Upper lobe of left lung (tissue), 6 donors: ENCODE data around the gene BRIP1. TPM values are rescaled to one million over a fixed set of nuclear protein-coding genes. Genes with fewer than 3 reads are reported as not detected.

ENCODE experiments used
- ATAC-seq, 2 donors: fragments of 200-7000 bp; cut with Tn5 transposase; one replicate each; pipeline ENCODE4 v1.9.1; 2022; ENCODE audit warnings: mild to moderate bottlenecking in 2 of 2, moderate library complexity in 2 of 2; ENCODE audit not compliant: low FRiP score in 2 of 2
- DNase-seq, 2 donors: peaks; one replicate each; pipeline ENCODE4 v3.0.0-alpha.2; 2019 to 2020
- H3K27ac ChIP-seq, 4 donors: fragments of 200-600 bp; sonication (generic); one replicate each; pipeline ENCODE4 v1.5.1; 2016 to 2019
- H3K27me3 ChIP-seq, 4 donors: fragments of 200-600 bp; sonication (generic); one replicate each; pipeline ENCODE4 v1.5.1; 2017 to 2019
- H3K36me3 ChIP-seq, 4 donors: fragments of 200-600 bp; sonication (generic); one replicate each; pipeline ENCODE4 v1.5.1; 2016 to 2019
- H3K4me1 ChIP-seq, 4 donors: fragments of 200-600 bp; sonication (generic); one replicate each; pipeline ENCODE4 v1.5.1; 2018 to 2019
- H3K4me3 ChIP-seq, 4 donors: fragments of 200-600 bp; sonication (generic); one replicate each; pipeline ENCODE4 v1.5.1; 2017 to 2019; ENCODE audit warnings: mild to moderate bottlenecking in 2 of 4, moderate library complexity in 1 of 4
- H3K9me3 ChIP-seq, 4 donors: fragments of 200-600 bp; sonication (generic); one replicate each; pipeline ENCODE4 v1.5.1; 2018 to 2019
- CTCF ChIP-seq, 6 experiments: fragments of 450-650 bp in 4 of 6; fragments of 200-600 bp in 2 of 6; sonication (generic) in 2 of 6; IDR thresholded peaks; one replicate each; pipeline ENCODE4 v1.5.1; 2016 to 2019; ENCODE audit warnings: antibody characterized with exemption in 6 of 6
- EP300 ChIP-seq, 4 donors: sonication (generic); formaldehyde crosslinking; IDR thresholded peaks; one replicate each; pipeline ENCODE4 v1.5.1; 2017; ENCODE audit warnings: antibody characterized with exemption in 4 of 4, control low read depth in 2 of 4
- POLR2A ChIP-seq, 4 donors: fragments of 450-650 bp; IDR thresholded peaks; one replicate each; pipeline ENCODE4 v1.5.1; 2016 to 2017; ENCODE audit warnings: antibody characterized with exemption in 4 of 4, mild to moderate bottlenecking in 2 of 4
- POLR2AphosphoS5 ChIP-seq, 2 donors: sonication (generic); formaldehyde crosslinking; IDR thresholded peaks; one replicate each; pipeline ENCODE4 v1.5.1; 2017; ENCODE audit warnings: antibody characterized with exemption in 2 of 2
- WGBS, 2 donors: methylation state at CpG; one replicate each; pipeline ENCODE4 v1.1.5; 2017 to 2018; 5-methylcytosine and 5-hydroxymethylcytosine counted together
- total RNA-seq, 6 donors: library from RNA; depleted of rRNA in 4 of 6; stranded (reverse); fragments of >200 nt in 4 of 6; gene quantifications; one replicate each; pipeline versions ENCODE4 v1.1.0 to v1.2.1, GENCODE V29; 2016 to 2021
- donor health status: DM: no; HTN: no; CAD: no; lungs with moderate emphysema.
- donor health status: DM: no; HTN: yes; CAD: no; lungs with severe emphysema.

Gene BRIP1
- total RNA-seq, 6 donors from 2014 or later: 0.55 to 2.5 (median 0.85) TPM

- DNase-seq (no peak), ATAC-seq (no peak)
- no peaks in the 10 kb centered on the region for H3K36me3 ChIP-seq
- H3K4me1 ChIP-seq: no peaks in the 10 kb centered on the region
- H3K9me3 ChIP-seq: no peaks in the 10 kb centered on the region
- 96 to 100% methylated on average over 1 of the region's 1 CpG for WGBS, 2 donors
- no peak for TF ChIP-seq POLR2AphosphoS5 (IDR thresholded peaks at IDR 0.05)
- TF ChIP-seq CTCF (IDR thresholded peaks at IDR 0.05): no peak
- TF ChIP-seq POLR2A (IDR thresholded peaks at IDR 0.05): no peak
- TF ChIP-seq EP300 (IDR thresholded peaks at IDR 0.05): no peak
- H3K4me3 ChIP-seq: no peak overlapping the region
- no peak overlapping the region for H3K27ac ChIP-seq
- no peaks in the 10 kb centered on the region for H3K27me3 ChIP-seq
Measured at GRCh38 chr17:61803796-61804195, 59.5 kb downstream of the BRIP1 start.

GRCh38 chr17:61803216-61803615 is 60.1 kb downstream of the BRIP1 start:
- ATAC-seq (no peak), DNase-seq (no peak)
- no peaks in the 10 kb centered on the region for H3K4me1 ChIP-seq
- no peak overlapping the region for H3K4me3 ChIP-seq
- H3K27me3 ChIP-seq: no peaks in the 10 kb centered on the region
- H3K27ac ChIP-seq: no peak overlapping the region
- no peaks in the 10 kb centered on the region for H3K36me3 ChIP-seq
- H3K9me3 ChIP-seq: no peaks in the 10 kb centered on the region
- 92 to 96% methylated on average over 3 to 6 of the region's 6 CpGs for WGBS, 2 donors
- no peak for TF ChIP-seq POLR2AphosphoS5 (IDR thresholded peaks at IDR 0.05)
- TF ChIP-seq CTCF (IDR thresholded peaks at IDR 0.05): no peak
- TF ChIP-seq EP300 (IDR thresholded peaks at IDR 0.05): no peak
- TF ChIP-seq POLR2A (IDR thresholded peaks at IDR 0.05): no peak

GRCh38 chr17:61799812-61800484 is 63.4 kb downstream of the BRIP1 start:
- H3K27ac ChIP-seq: no peak overlapping the region
- no peaks in the 10 kb centered on the region for H3K27me3 ChIP-seq
- no peaks in the 10 kb centered on the region for H3K36me3 ChIP-seq
- no peak for TF ChIP-seq POLR2A (IDR thresholded peaks at IDR 0.05)
- no peak for TF ChIP-seq CTCF (IDR thresholded peaks at IDR 0.05)
- no peak for TF ChIP-seq EP300 (IDR thresholded peaks at IDR 0.05)
- no peak for TF ChIP-seq POLR2AphosphoS5 (IDR thresholded peaks at IDR 0.05)
- H3K9me3 ChIP-seq: no peaks in the 10 kb centered on the region
- ATAC-seq (no peak), DNase-seq (no peak)
- H3K4me3 ChIP-seq: no peak overlapping the region
- no peaks in the 10 kb centered on the region for H3K4me1 ChIP-seq
- WGBS, 2 donors: 92% methylated on average over 1 of the region's 1 CpG

GRCh38 chr17:61797283-61797682 is 66.0 kb downstream of the BRIP1 start:
- 89 to 97% methylated on average over 2 of the region's 2 CpGs for WGBS, 2 donors
- Histone ChIP-seq H3K36me3 (no peaks in the 10 kb centered on the region), H3K27ac (no peak overlapping the region), H3K9me3 (no peaks in the 10 kb centered on the region), H3K4me1 (no peaks in the 10 kb centered on the region), H3K4me3 (no peak overlapping the region), H3K27me3 (no peaks in the 10 kb centered on the region)
- ATAC-seq: no peak
- DNase-seq: no peak
- TF ChIP-seq POLR2A (IDR thresholded peaks at IDR 0.05) (no peak), CTCF (IDR thresholded peaks at IDR 0.05) (no peak), EP300 (IDR thresholded peaks at IDR 0.05) (no peak)

- no peak for TF ChIP-seq CTCF (IDR thresholded peaks at IDR 0.05)
- no peak for TF ChIP-seq POLR2AphosphoS5 (IDR thresholded peaks at IDR 0.05)
- DNase-seq: no peak
- 90% methylated on average over 2 of the region's 2 CpGs for WGBS, 2 donors
- no peaks in the 10 kb centered on the region for H3K36me3 ChIP-seq
- H3K27me3 ChIP-seq: no peaks in the 10 kb centered on the region
- no peaks in the 10 kb centered on the region for H3K9me3 ChIP-seq
- no peak overlapping the region for H3K27ac ChIP-seq
- H3K4me1 ChIP-seq: no peaks in the 10 kb centered on the region
- no peak overlapping the region for H3K4me3 ChIP-seq
- no peak for ATAC-seq
Measured at GRCh38 chr17:61795546-61795945, 67.8 kb downstream of the BRIP1 start.
